ENCODE data around the gene LIN7A. TPM values are rescaled to one million over a fixed set of nuclear protein-coding genes. Genes with fewer than 3 reads are reported as not detected.

The LIN7A gene
- total RNA-seq, 1 experiment from 2014 or later: 16.2 TPM

- H3K4me1 ChIP-seq: no peaks in the 10 kb centered on the region
- Mint-ChIP-seq H3K36me3 (ENCODE audit: insufficient read depth, unreplicated experiment) (no peaks in the 10 kb centered on the region), H3K27me3 (ENCODE audit: insufficient read depth, unreplicated experiment) (no peaks in the 10 kb centered on the region), H3K27ac (ENCODE audit: unreplicated experiment) (no peak overlapping the region), H3K4me1 (ENCODE audit: low read depth, unreplicated experiment) (no peaks in the 10 kb centered on the region), H3K4me3 (ENCODE audit: unreplicated experiment) (no peak overlapping the region), H3K9me3 (ENCODE audit: unreplicated experiment) (no peaks in the 10 kb centered on the region)
- H3K4me3 ChIP-seq (ENCODE audit: low read depth, low read length): no peak overlapping the region
- CTCF ChIA-PET: no interaction called here
- POLR2A ChIA-PET: no interaction called here
- H3K9me3 ChIP-seq: no peaks in the 10 kb centered on the region
- no peak for TF ChIP-seq CTCF (IDR thresholded peaks at IDR 0.05; ENCODE audit: insufficient read depth in 1 of 2, low read depth in 1 of 2, low read length in 1 of 2, severe bottlenecking in 1 of 2, unreplicated experiment in 1 of 2)
- H3K36me3 ChIP-seq (ENCODE audit: control insufficient read depth, insufficient read depth, low read length): no peaks in the 10 kb centered on the region
- BruUV-seq (replicated peaks): no TSS peak
- no peaks in the 10 kb centered on the region for H3K27me3 ChIP-seq (replicated peaks; ENCODE audit: control insufficient read depth, insufficient read depth, low read length)
- DNase-seq: no peak
- intact Hi-C loops (cut with micrococcal nuclease; ENCODE audit: unreplicated experiment): no loop called here
Observed at GRCh38 chr12:80798281-80798680, 139.5 kb downstream of the LIN7A start.

GRCh38 chr12:80794551-80794950 is 143.2 kb downstream of the LIN7A start:
- H3K9me3 Mint-ChIP-seq (ENCODE audit: unreplicated experiment): no peaks in the 10 kb centered on the region
- intact Hi-C loops (cut with micrococcal nuclease; ENCODE audit: unreplicated experiment): no loop called here
- H3K36me3 Mint-ChIP-seq (ENCODE audit: insufficient read depth, unreplicated experiment): no peaks in the 10 kb centered on the region
- POLR2A ChIA-PET: no interaction called here
- no peaks in the 10 kb centered on the region for H3K9me3 ChIP-seq
- no TSS peak for BruUV-seq (replicated peaks)
- H3K27me3 Mint-ChIP-seq (ENCODE audit: insufficient read depth, unreplicated experiment): peaks cover 2% of the 10 kb centered on the region
- no peaks in the 10 kb centered on the region for H3K27me3 ChIP-seq (replicated peaks; ENCODE audit: control insufficient read depth, insufficient read depth, low read length)
- no peaks in the 10 kb centered on the region for H3K4me1 ChIP-seq
- no peaks in the 10 kb centered on the region for H3K36me3 ChIP-seq (ENCODE audit: control insufficient read depth, insufficient read depth, low read length)
- TF ChIP-seq CTCF (IDR thresholded peaks at IDR 0.05; ENCODE audit: insufficient read depth in 1 of 2, low read depth in 1 of 2, low read length in 1 of 2, severe bottlenecking in 1 of 2, unreplicated experiment in 1 of 2): no peak
- H3K27ac Mint-ChIP-seq (ENCODE audit: unreplicated experiment): no peak overlapping the region
- CTCF ChIA-PET: no interaction called here
- no peaks in the 10 kb centered on the region for H3K4me1 Mint-ChIP-seq (ENCODE audit: low read depth, unreplicated experiment)
- H3K4me3 Mint-ChIP-seq (ENCODE audit: unreplicated experiment): no peak overlapping the region
- no peak for DNase-seq
- no peak overlapping the region for H3K4me3 ChIP-seq (ENCODE audit: low read depth, low read length)

GRCh38 chr12:80792861-80793260 is 144.9 kb downstream of the LIN7A start:
- Histone ChIP-seq H3K9me3 (no peaks in the 10 kb centered on the region), H3K36me3 (ENCODE audit: control insufficient read depth, insufficient read depth, low read length) (no peaks in the 10 kb centered on the region), H3K4me3 (ENCODE audit: low read depth, low read length) (no peak overlapping the region), H3K27me3 (replicated peaks; ENCODE audit: control insufficient read depth, insufficient read depth, low read length) (no peaks in the 10 kb centered on the region), H3K4me1 (no peaks in the 10 kb centered on the region)
- no peaks in the 10 kb centered on the region for H3K9me3 Mint-ChIP-seq (ENCODE audit: unreplicated experiment)
- peaks cover 2% of the 10 kb centered on the region for H3K27me3 Mint-ChIP-seq (ENCODE audit: insufficient read depth, unreplicated experiment)
- TF ChIP-seq CTCF (IDR thresholded peaks at IDR 0.05; ENCODE audit: insufficient read depth in 1 of 2, low read depth in 1 of 2, low read length in 1 of 2, severe bottlenecking in 1 of 2, unreplicated experiment in 1 of 2): no peak
- intact Hi-C loops (cut with micrococcal nuclease; ENCODE audit: unreplicated experiment): no loop called here
- no peak overlapping the region for H3K4me3 Mint-ChIP-seq (ENCODE audit: unreplicated experiment)
- H3K4me1 Mint-ChIP-seq (ENCODE audit: low read depth, unreplicated experiment): no peaks in the 10 kb centered on the region
- DNase-seq: no peak
- H3K36me3 Mint-ChIP-seq (ENCODE audit: insufficient read depth, unreplicated experiment): no peaks in the 10 kb centered on the region
- no TSS peak for BruUV-seq (replicated peaks)
- ChIA-PET CTCF (no interaction called here), POLR2A (no interaction called here)
- no peak overlapping the region for H3K27ac Mint-ChIP-seq (ENCODE audit: unreplicated experiment)
